SU-DHL-6 (cell line): ENCODE data around the gene KRT77.

Experiments used
- H2AFZ ChIP-seq: fragments of 200-600 bp; sonication (generic); 2 replicates; pipeline ENCODE4 v1.6.1; 2014; ENCODE audit warnings: low read depth, mild to moderate bottlenecking, moderate library complexity, mixed read lengths, antibody characterized with exemption, low read length; ENCODE audit not compliant: severe bottlenecking
- H3F3A ChIP-seq: fragments of 200-600 bp; shearing (Covaris generic); 2 replicates; pipeline ENCODE4 v1.6.0; 2016; ENCODE audit warnings: antibody characterized with exemption, mild to moderate bottlenecking; ENCODE audit not compliant: insufficient read depth
- H3K27ac ChIP-seq: fragments of 200-600 bp; sonication (generic); 2 replicates; pipeline ENCODE4 v1.5.1; 2016; ENCODE audit warnings: low read depth, mild to moderate bottlenecking, low read length, moderate library complexity, mixed read lengths
- H3K27me3 ChIP-seq: fragments of 200-600 bp; sonication (generic), shearing (Covaris generic); 2 replicates; pipeline ENCODE4 v1.6.0; 2014; ENCODE audit warnings: mild to moderate bottlenecking, low read length
- H3K36me3 ChIP-seq: fragments of 200-600 bp; sonication (generic); 2 replicates; pipeline ENCODE4 v1.6.1; 2014; ENCODE audit warnings: mild to moderate bottlenecking, low read length, mixed read lengths
- H3K4me2 ChIP-seq: fragments of 300-600, 200-600 bp; shearing (Covaris generic), sonication (generic); 2 replicates; pipeline ENCODE4 v1.6.0; 2014; ENCODE audit warnings: low read length, low read depth, mild to moderate bottlenecking; ENCODE audit not compliant: poor library complexity, severe bottlenecking
- H3K4me3 ChIP-seq: fragments of 200-600 bp; sonication (generic); 2 replicates; pipeline ENCODE4 v1.5.1; 2014; ENCODE audit warnings: antibody characterized with exemption, low read length, mild to moderate bottlenecking, mixed read lengths; ENCODE audit not compliant: insufficient read depth, poor library complexity, severe bottlenecking
- H3K79me2 ChIP-seq: fragments of 200-600 bp; sonication (generic); 2 replicates; pipeline ENCODE4 v1.6.1; 2014; ENCODE audit warnings: mild to moderate bottlenecking, low read length, moderate library complexity; ENCODE audit not compliant: insufficient read depth
- H3K9ac ChIP-seq: fragments of 200-600 bp; sonication (generic); 2 replicates; pipeline ENCODE4 v1.7.0; 2014; ENCODE audit warnings: mild to moderate bottlenecking, low read length
- H3K9me2 ChIP-seq: fragments of 200-600 bp; sonication (generic); replicated peaks from 2 replicates; pipeline ENCODE4 v1.6.1; 2014; ENCODE audit warnings: low read length; ENCODE audit not compliant: insufficient read depth
- H3K9me3 ChIP-seq: fragments of 200-600 bp; sonication (generic); 2 replicates; pipeline ENCODE4 v1.6.1; 2014; ENCODE audit warnings: low read length, mixed read lengths; ENCODE audit not compliant: insufficient read depth
- H4K20me1 ChIP-seq: fragments of 200-600 bp; sonication (generic); 2 replicates; pipeline ENCODE4 v1.6.1; 2014; ENCODE audit warnings: low read depth, mild to moderate bottlenecking, antibody characterized with exemption, low read length, moderate library complexity, mixed read lengths
- CTCF ChIP-seq: fragments of 200-600 bp; sonication (generic); IDR thresholded peaks from one replicate; pipeline ENCODE4 v1.5.1; 2017; ENCODE audit warnings: antibody characterized with exemption, mild to moderate bottlenecking, low read length, moderate library complexity; ENCODE audit not compliant: insufficient read depth, poor library complexity, severe bottlenecking
- EZH2phosphoT487 ChIP-seq: fragments of 200-600 bp; sonication (generic), shearing (Covaris generic); conservative IDR thresholded peaks from 2 replicates; pipeline ENCODE4 v1.6.1; 2018; ENCODE audit warnings: mild to moderate bottlenecking, antibody characterized with exemption, low read length, moderate library complexity, mixed read lengths

KRT77 gene

GRCh38 chr12:52699960-52700359 lies 3.4 kb downstream of the KRT77 start:
- TF ChIP-seq CTCF, result no peak
- TF ChIP-seq EZH2phosphoT487, result no peak
- H3K27me3 ChIP-seq, result no peaks in the 10 kb centered on the region
- no peaks in the 10 kb centered on the region for H3F3A ChIP-seq

DNA sequence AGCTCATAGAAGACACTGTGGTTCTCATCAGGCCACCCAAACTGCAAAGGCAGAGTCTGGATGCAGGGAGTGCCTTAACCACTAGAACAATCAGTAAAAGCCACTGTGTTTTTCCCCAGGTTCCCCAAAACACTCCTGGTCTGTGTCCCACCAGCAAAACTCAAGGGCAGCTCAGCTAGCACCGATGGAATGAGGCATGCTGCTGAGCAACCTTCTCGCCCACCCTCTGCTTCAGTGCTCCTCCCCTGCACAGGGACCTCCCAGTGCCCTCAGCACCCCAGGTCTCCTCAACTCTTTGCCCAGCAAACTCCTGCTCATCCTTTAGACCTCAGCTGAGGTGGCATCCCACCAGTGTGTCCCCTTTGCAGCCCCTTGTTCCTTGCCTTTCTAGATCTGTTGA lies 4.0 kb downstream of the KRT77 start:
- TF ChIP-seq EZH2phosphoT487, result no peak
- no peak for TF ChIP-seq CTCF
- H3K4me3 ChIP-seq, result no peak overlapping the region
- no peak overlapping the region for H3K27ac ChIP-seq
- H3K27me3 ChIP-seq, result no peaks in the 10 kb centered on the region
- no peaks in the 10 kb centered on the region for H4K20me1 ChIP-seq
- H3F3A ChIP-seq, result no peaks in the 10 kb centered on the region
- H2AFZ ChIP-seq, result no peak overlapping the region
- no peak overlapping the region for H3K4me2 ChIP-seq
- no peak overlapping the region for H3K9ac ChIP-seq
- H3K36me3 ChIP-seq, result no peaks in the 10 kb centered on the region
- H3K9me3 ChIP-seq, result no peaks in the 10 kb centered on the region
- H3K79me2 ChIP-seq, result no peaks in the 10 kb centered on the region
- no peaks in the 10 kb centered on the region for H3K9me2 ChIP-seq

More at GRCh38 chr12:52699960-52700359, 3.4 kb downstream of the KRT77 start:
- H4K20me1 ChIP-seq, result no peaks in the 10 kb centered on the region
- no peak overlapping the region for H3K27ac ChIP-seq
- no peak overlapping the region for H3K4me2 ChIP-seq
- no peak overlapping the region for H2AFZ ChIP-seq
- H3K9ac ChIP-seq, result no peak overlapping the region
- no peak overlapping the region for H3K4me3 ChIP-seq
- no peaks in the 10 kb centered on the region for H3K9me3 ChIP-seq
- H3K9me2 ChIP-seq, result no peaks in the 10 kb centered on the region
- H3K79me2 ChIP-seq, result no peaks in the 10 kb centered on the region
- H3K36me3 ChIP-seq, result no peaks in the 10 kb centered on the region

DNA sequence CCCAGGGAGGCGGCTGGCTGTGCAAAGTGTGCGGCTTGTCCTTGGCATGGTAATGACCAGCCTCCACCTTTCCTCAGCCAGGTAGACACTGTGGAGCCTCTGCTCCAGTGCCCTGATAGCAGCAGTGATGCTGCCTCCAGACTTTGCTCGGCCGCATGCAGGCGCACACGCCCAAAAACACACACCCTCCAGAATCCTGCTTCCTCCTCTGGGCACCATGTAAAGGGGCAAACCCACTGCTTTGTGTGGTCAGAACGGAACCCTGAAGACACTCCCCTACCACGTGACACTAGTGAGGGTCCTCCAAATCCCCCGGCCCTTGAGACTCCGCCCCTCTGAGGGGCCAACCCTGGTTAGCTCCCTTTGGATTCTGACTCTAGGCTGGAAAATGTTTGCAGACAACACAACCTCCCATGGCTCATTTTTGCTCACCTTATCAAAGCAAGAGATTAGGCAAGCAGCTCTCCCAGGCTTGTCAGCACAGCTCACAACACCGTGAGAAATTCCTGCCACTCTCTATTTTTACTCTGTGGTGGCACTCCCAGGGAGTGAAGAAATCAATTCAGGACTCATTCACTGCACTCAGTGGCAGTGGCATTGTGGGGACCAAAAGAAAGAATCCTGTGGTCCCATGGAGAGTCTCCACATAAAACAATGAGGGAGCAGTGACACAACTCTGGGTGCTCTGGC lies 4.5 kb downstream of the KRT77 start:
- Histone ChIP-seq H2AFZ (no peak overlapping the region), H3K27me3 (no peaks in the 10 kb centered on the region), H3K27ac (no peak overlapping the region), H3K79me2 (no peaks in the 10 kb centered on the region), H3K9ac (no peak overlapping the region), H3K4me3 (no peak overlapping the region), H3K36me3 (no peaks in the 10 kb centered on the region), H3K9me2 (no peaks in the 10 kb centered on the region), H3K4me2 (no peak overlapping the region), H3K9me3 (no peaks in the 10 kb centered on the region), H4K20me1 (no peaks in the 10 kb centered on the region), H3F3A (no peaks in the 10 kb centered on the region)
- TF ChIP-seq CTCF (no peak), EZH2phosphoT487 (no peak)
